Lower leg skin (tissue), 3 donors: ENCODE data around the gene NOC4L.

Source experiments
- CTCF ChIP-seq, 3 donors: fragments of 450-650 bp; IDR thresholded peaks; one replicate each; pipeline ENCODE4 v1.5.1; 2016; ENCODE audit warnings: antibody characterized with exemption in 3 of 3, mild to moderate bottlenecking in 3 of 3, moderate library complexity in 2 of 3
- POLR2A ChIP-seq, 2 donors: fragments of 450-650 bp; IDR thresholded peaks; one replicate each; pipeline ENCODE4 v1.6.1; 2016 to 2017; ENCODE audit warnings: antibody characterized with exemption in 2 of 2, mild to moderate bottlenecking in 1 of 2, moderate library complexity in 1 of 2

DNA sequence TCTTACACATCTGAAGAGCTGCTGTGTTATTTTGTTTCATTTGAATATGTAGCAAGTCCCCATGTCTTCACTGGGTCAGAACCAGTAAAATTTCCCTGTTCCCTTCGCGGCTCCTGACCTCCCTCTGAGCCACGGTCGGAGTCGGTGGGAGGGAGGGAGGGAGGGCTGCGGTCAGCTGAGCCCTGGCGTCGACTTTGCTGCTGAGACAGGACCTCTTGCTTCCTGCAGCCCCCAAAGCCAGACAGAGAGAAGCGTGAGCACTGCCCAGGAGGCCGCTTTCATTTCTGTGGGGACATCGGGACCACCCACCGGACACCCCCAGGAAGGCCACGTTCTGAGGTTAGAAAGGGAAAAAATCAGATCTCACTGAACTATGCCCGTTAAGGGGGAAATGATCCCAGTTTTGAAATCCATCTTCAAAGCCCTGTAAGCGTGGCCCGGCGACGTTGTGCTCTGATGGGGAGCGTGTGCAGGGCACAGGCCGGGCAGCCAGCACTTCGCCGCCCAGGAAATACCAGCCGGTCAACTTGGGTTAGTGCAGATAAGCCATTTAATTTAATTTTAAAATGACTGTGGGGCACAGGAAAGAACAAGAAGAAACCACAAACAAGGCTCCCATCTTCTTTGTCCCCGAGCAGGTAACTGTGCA, 42.1 kb downstream of the NOC4L start:
- TF ChIP-seq CTCF (IDR thresholded peaks at IDR 0.05) (no peak), POLR2A (IDR thresholded peaks at IDR 0.05) (no peak)
